Nephron (organoid): ENCODE measurements around the gene CD48.

Experiments used
- H3K27ac Mint-ChIP-seq, 3 experiments: 2 replicates each; pipeline ENCODE4 v1.8.0; 2020; ENCODE audit warnings: mixed read lengths in 3 of 3, mild to moderate bottlenecking in 2 of 3, moderate library complexity in 1 of 3
- H3K27me3 Mint-ChIP-seq: 2 replicates; pipeline ENCODE4 v1.8.0; 2021; ENCODE audit warnings: low read depth, mild to moderate bottlenecking, moderate library complexity, mixed read lengths
- H3K36me3 Mint-ChIP-seq: 2 replicates; pipeline ENCODE4 v1.8.0; 2020; ENCODE audit warnings: low read depth, mixed read lengths
- H3K4me1 Mint-ChIP-seq: 2 replicates; pipeline ENCODE4 v1.8.0; 2020; ENCODE audit warnings: mixed read lengths
- H3K4me3 Mint-ChIP-seq, 3 experiments: 2 replicates each; pipeline ENCODE4 v1.8.0; 2020; ENCODE audit warnings: mild to moderate bottlenecking in 3 of 3, mixed read lengths in 3 of 3, moderate library complexity in 2 of 3
- H3K9me3 Mint-ChIP-seq: 2 replicates; pipeline ENCODE4 v1.8.0; 2020; ENCODE audit warnings: mixed read lengths
- TF ChIP-seq, protein P1 (sequence below), 3 experiments: fragments of 200-600 bp; sonication (generic); IDR thresholded peaks; one replicate each; pipeline ENCODE4 v1.5.0; 2021; ENCODE audit warnings: antibody characterized with exemption in 3 of 3; ENCODE audit not compliant: unreplicated experiment in 3 of 3

Gene CD48

DNA sequence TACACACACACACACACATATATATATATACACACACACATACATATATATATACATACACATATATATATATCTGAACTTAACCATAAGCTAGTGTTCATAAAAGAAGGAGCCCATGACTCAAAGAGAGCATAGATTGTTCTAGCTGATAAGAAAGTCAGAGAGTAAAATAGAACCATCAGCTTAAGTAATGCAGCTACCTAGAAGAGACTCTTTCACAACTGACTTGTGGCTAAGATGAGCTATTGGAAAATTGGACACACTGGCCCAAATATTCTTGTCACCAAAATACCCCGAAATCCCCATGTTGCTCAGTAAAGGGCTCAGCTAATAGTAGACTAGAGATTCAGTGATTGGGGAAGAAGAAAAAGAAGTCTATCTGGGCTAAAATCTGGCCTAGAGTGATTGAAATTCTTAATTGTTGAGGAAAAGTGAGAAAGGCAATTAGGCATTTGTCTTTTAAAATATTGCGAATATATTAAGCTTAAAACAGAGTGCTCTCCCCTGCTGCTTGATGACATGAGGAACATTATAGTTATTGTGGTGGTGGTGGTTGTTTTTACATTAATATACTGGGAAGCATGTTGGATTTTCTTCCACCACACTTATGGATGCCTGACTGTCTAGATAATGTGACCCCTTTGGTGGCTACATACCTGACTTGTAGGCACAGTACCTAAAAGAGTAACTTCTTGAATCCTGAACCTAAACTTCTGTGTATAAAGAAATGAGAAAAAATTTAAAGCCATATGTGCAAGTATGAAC lies 71.1 kb downstream of the CD48 start:
- Mint-ChIP-seq H3K4me1 (peaks cover 7% of the 10 kb centered on the region), H3K27ac (no peak overlapping the region), H3K4me3 (no peak overlapping the region), H3K27me3 (peaks cover 4% of the 10 kb centered on the region), H3K36me3 (no peaks in the 10 kb centered on the region), H3K9me3 (no peaks in the 10 kb centered on the region)
- TF ChIP-seq, protein P1, sequence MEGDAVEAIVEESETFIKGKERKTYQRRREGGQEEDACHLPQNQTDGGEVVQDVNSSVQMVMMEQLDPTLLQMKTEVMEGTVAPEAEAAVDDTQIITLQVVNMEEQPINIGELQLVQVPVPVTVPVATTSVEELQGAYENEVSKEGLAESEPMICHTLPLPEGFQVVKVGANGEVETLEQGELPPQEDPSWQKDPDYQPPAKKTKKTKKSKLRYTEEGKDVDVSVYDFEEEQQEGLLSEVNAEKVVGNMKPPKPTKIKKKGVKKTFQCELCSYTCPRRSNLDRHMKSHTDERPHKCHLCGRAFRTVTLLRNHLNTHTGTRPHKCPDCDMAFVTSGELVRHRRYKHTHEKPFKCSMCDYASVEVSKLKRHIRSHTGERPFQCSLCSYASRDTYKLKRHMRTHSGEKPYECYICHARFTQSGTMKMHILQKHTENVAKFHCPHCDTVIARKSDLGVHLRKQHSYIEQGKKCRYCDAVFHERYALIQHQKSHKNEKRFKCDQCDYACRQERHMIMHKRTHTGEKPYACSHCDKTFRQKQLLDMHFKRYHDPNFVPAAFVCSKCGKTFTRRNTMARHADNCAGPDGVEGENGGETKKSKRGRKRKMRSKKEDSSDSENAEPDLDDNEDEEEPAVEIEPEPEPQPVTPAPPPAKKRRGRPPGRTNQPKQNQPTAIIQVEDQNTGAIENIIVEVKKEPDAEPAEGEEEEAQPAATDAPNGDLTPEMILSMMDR (IDR thresholded peaks at IDR 0.05; ENCODE audit: unreplicated experiment in 3 of 3) = no peak

DNA sequence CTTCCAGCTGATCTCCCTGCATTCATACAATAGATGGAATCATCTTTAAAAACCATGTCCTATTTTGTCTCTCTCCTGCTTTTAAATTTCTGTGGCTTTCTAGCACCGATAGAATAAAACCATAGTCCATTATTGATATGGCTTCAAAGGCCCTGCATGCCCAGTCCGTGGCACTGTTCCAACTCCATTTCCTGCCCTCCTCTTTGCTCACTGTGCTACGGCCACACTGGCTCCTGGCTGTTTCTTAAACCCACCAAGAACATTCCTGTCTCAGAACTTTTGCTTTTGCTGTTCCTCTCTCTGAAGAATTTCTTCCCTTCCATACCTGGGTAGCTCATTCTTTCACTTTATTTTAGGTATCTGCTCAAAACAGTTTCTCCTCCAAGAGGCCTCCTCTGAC lies 72.0 kb downstream of the CD48 start:
- H3K4me1 Mint-ChIP-seq = peaks cover 7% of the 10 kb centered on the region
- H3K36me3 Mint-ChIP-seq = no peaks in the 10 kb centered on the region
- H3K27ac Mint-ChIP-seq = no peak overlapping the region
- peaks cover 4% of the 10 kb centered on the region for H3K27me3 Mint-ChIP-seq
- TF ChIP-seq, protein P1 (IDR thresholded peaks at IDR 0.05; ENCODE audit: unreplicated experiment in 3 of 3) = no peak
- no peaks in the 10 kb centered on the region for H3K9me3 Mint-ChIP-seq
- H3K4me3 Mint-ChIP-seq = no peak overlapping the region

DNA sequence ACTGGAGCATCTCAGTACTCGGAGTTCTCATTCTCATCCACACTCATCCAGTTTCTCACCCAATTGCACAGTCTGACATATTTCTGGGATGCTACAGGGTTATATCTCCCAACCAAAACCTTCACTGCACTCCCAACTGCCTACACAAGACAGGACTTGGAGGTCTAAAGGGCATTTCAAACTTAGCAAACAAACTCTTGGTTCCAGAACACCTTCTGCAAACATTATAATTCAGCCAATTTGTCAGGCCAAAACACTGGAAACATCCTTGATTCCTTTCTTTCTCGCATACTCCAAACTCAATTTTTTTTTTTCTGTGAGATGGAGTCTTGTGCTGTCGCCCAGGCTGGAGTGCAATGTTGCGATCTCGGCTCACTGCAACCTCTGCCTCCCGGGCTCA lies 72.7 kb downstream of the CD48 start:
- no peak overlapping the region for H3K27ac Mint-ChIP-seq
- peaks cover 7% of the 10 kb centered on the region for H3K4me1 Mint-ChIP-seq
- H3K4me3 Mint-ChIP-seq = no peak overlapping the region
- TF ChIP-seq, protein P1 (IDR thresholded peaks at IDR 0.05; ENCODE audit: unreplicated experiment in 3 of 3) = no peak
- H3K9me3 Mint-ChIP-seq = no peaks in the 10 kb centered on the region
- no peaks in the 10 kb centered on the region for H3K36me3 Mint-ChIP-seq
- peaks cover 4% of the 10 kb centered on the region for H3K27me3 Mint-ChIP-seq

DNA sequence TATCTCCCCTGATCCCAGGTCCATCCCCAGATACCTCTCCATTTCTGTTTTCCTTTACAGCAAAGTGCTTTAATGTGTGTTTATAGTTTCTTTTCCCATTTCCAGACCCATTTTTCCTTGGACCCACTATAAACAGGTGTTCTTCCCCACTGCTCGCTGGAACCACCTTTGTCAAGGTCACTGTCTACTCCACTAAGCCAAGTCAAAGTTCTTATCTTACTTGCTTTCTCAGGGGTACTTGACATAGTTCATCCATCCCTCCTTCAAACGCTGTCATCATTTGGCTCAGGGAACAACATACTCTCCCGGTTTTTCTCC lies 73.1 kb downstream of the CD48 start:
- Mint-ChIP-seq H3K9me3 (no peaks in the 10 kb centered on the region), H3K27me3 (peaks cover 4% of the 10 kb centered on the region), H3K36me3 (no peaks in the 10 kb centered on the region), H3K4me3 (no peak overlapping the region), H3K27ac (no peak overlapping the region), H3K4me1 (peaks cover 7% of the 10 kb centered on the region)
- TF ChIP-seq, protein P1 (IDR thresholded peaks at IDR 0.05; ENCODE audit: unreplicated experiment in 3 of 3) = no peak

DNA sequence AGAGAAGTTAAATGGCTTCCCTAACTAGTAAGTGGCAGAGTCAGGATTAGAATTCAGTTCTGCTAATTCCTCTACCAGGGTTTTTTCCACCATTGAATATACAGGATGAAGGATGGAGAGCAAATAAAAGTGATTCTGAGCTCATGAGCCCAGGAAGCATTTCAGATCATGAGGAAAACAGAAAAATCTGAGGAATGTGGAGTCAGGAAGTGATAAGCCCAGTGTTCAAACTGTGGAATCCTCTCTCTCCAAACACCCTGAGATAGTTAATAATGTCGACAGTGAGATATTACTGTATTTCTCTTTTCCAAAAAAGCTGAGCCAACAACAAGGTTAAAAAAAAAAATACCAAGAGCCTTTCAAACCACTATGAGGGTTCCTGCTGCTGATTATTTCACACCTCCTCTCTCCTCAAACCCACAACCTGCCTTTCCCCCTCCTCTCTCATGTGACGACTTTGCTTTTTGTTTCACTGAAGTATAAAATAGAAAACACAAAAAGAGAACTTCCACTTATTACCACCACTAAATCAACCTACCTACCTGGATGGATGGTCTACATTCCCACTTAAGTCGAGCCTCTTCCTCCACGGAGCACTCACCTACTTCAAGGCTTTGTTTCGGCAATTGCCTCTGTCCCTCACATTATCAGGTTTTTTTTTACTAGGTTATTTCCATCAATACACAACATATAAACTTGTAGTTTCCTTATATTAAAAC lies 73.6 kb downstream of the CD48 start:
- Mint-ChIP-seq H3K27me3 (no peaks in the 10 kb centered on the region), H3K27ac (peak overlapping the region in 1 of 3 experiments; percentile 15), H3K9me3 (no peaks in the 10 kb centered on the region), H3K4me3 (no peak overlapping the region), H3K4me1 (peaks cover 7% of the 10 kb centered on the region), H3K36me3 (no peaks in the 10 kb centered on the region)
- TF ChIP-seq, protein P1 (IDR thresholded peaks at IDR 0.05; ENCODE audit: unreplicated experiment in 3 of 3) = no peak

DNA sequence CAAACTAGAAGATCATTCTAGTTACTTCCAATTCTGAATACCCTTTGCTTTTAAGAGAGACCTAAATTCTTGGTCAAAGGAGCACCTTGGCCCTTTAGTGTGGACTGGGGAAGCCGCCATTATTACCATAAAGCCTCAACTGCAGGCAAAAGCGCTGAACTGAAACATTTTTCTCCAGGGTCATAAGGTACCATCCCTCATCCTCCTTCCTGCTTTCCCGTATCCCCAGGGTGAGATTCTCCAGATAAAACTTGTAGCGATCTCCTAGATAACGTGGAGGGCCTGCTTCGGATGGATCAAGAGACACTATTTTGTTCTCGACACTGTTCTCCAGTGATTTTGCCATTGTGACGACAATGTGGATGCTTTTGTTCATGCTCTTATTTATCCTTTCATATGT lies 74.6 kb downstream of the CD48 start:
- Mint-ChIP-seq H3K4me3 (no peak overlapping the region), H3K27me3 (no peaks in the 10 kb centered on the region), H3K36me3 (no peaks in the 10 kb centered on the region), H3K4me1 (peaks cover 7% of the 10 kb centered on the region), H3K9me3 (no peaks in the 10 kb centered on the region), H3K27ac (no peak overlapping the region)
- TF ChIP-seq, protein P1 (IDR thresholded peaks at IDR 0.05; ENCODE audit: unreplicated experiment in 3 of 3) = no peak
